MM.1S (cell line): Measurements from ENCODE around the gene ABCB4.

ENCODE experiments used
- CTCF ChIP-seq: fragments of 300-600 bp; sonication (generic); IDR thresholded peaks from 2 replicates; pipeline ENCODE4 v1.5.1; 2016; ENCODE audit warnings: antibody characterized with exemption, low read length, mixed read lengths
- EZH2 ChIP-seq: fragments of 300-600 bp; sonication (generic); optimal IDR thresholded peaks from 2 replicates; pipeline ENCODE3; 2017; ENCODE audit warnings: low read depth, mild to moderate bottlenecking, antibody characterized with exemption, low read length, mixed read lengths
- EZH2phosphoT487 ChIP-seq: fragments of 300-600 bp; sonication (generic); IDR thresholded peaks from 2 replicates; pipeline ENCODE4 v1.6.1; 2018; ENCODE audit warnings: antibody characterized with exemption, low read length

DNA sequence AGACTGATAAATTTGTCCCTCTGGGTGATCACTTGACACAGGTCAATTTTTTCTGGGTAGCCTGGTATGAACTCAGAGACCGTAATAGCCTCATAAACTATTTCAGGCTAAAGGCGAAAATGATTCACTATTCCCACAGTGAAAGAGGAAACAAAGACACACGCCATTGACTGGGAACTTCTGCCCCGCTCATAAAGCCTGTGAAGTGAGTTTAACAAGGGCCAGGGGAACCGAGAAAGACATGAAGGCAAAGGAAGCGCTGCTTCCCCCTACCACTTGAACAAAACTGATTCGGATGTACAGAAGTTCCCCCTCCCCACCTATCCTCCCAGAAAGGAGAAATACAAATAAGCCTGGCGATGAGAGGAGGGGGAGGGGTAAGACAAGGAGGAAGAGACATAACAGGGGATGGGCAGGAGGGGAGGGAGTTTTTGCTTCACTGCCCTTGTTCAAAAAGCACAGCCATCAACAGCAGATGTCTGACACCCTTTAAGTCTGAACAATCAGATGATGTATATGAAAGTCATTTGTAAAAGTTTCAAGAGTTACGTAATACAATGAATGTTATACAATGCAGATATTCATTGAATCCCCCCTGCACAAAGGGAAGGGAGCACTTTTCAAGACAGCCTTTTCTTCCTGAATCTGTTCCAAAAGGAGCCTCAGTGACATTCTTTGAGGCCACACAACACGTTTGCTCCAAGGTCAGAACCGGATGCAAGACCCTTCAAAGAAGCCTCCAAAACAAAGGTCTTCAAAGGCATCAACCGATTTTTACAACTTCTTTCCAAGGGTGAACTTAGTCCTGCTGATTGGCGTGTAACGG lies 734 bp downstream of the ABCB4 start:
- no peak for TF ChIP-seq CTCF
- TF ChIP-seq EZH2, result no peak
- no peak for TF ChIP-seq EZH2phosphoT487
